GM18505 (cell line): ENCODE results near the gene TMEM132C.

Experiments used
- ATAC-seq: cut with Tn5 transposase; IDR thresholded peaks from one replicate; pipeline ENCODE4 v1.9.1; 2021; ENCODE audit not compliant: unreplicated experiment
- POLR2A ChIP-seq: IDR thresholded peaks from 4 replicates; pipeline ENCODE4 v1.6.1; 2011; ENCODE audit warnings: borderline replicate concordance; ENCODE audit not compliant: insufficient read depth, insufficient read length; ENCODE audit errors: extremely low read depth

Gene TMEM132C

GRCh38 chr12:128312661-128313060 is 45.7 kb downstream of the TMEM132C start:
- TF ChIP-seq POLR2A: no peak
- no peak for ATAC-seq

- no peak for TF ChIP-seq POLR2A
Measured at GRCh38 chr12:128313931-128314330, 47.0 kb downstream of the TMEM132C start.

GRCh38 chr12:128314611-128315010 is 47.6 kb downstream of the TMEM132C start:
- TF ChIP-seq POLR2A: no peak
- ATAC-seq: no peak

More at GRCh38 chr12:128313931-128314330, 47.0 kb downstream of the TMEM132C start:
- ATAC-seq: no peak

- no peak for TF ChIP-seq POLR2A
- no peak for ATAC-seq
Measured at GRCh38 chr12:128316078-128316477, 49.1 kb downstream of the TMEM132C start.

- TF ChIP-seq POLR2A: no peak
- ATAC-seq: no peak
Measured at GRCh38 chr12:128316973-128317526, 50.1 kb downstream of the TMEM132C start.

GRCh38 chr12:128318341-128318740 is 51.4 kb downstream of the TMEM132C start:
- ATAC-seq: no peak
- no peak for TF ChIP-seq POLR2A

GRCh38 chr12:128318946-128319345 is 52.0 kb downstream of the TMEM132C start:
- TF ChIP-seq POLR2A: no peak
- no peak for ATAC-seq

GRCh38 chr12:128322341-128322740 is 55.4 kb downstream of the TMEM132C start:
- ATAC-seq: no peak
- TF ChIP-seq POLR2A: no peak

- no peak for TF ChIP-seq POLR2A
- ATAC-seq: no peak
Measured at GRCh38 chr12:128323145-128323920, 56.4 kb downstream of the TMEM132C start.

GRCh38 chr12:128325646-128326045 is 58.7 kb downstream of the TMEM132C start:
- ATAC-seq: no peak
- no peak for TF ChIP-seq POLR2A

GRCh38 chr12:128326406-128326805 is 59.4 kb downstream of the TMEM132C start:
- ATAC-seq: no peak
- TF ChIP-seq POLR2A: no peak

GRCh38 chr12:128328961-128329360 is 62.0 kb downstream of the TMEM132C start:
- no peak for ATAC-seq
- no peak for TF ChIP-seq POLR2A

- TF ChIP-seq POLR2A: no peak
- ATAC-seq: no peak
Measured at GRCh38 chr12:128336204-128337070, 69.5 kb downstream of the TMEM132C start.

GRCh38 chr12:128337071-128337345 is 70.0 kb downstream of the TMEM132C start:
- TF ChIP-seq POLR2A: no peak
- ATAC-seq: no peak

GRCh38 chr12:128337431-128338170 is 70.6 kb downstream of the TMEM132C start:
- ATAC-seq: no peak

More at GRCh38 chr12:128337431-128338170, 70.6 kb downstream of the TMEM132C start:
- TF ChIP-seq POLR2A: no peak
